GM18907 (cell line): ENCODE data around the gene GAREM2.

Experiments used
- ATAC-seq: cut with Tn5 transposase; IDR thresholded peaks from one replicate; pipeline ENCODE4 v1.9.1; 2021; ENCODE audit warnings: mild to moderate bottlenecking, moderate library complexity; ENCODE audit not compliant: unreplicated experiment

The GAREM2 gene

DNA sequence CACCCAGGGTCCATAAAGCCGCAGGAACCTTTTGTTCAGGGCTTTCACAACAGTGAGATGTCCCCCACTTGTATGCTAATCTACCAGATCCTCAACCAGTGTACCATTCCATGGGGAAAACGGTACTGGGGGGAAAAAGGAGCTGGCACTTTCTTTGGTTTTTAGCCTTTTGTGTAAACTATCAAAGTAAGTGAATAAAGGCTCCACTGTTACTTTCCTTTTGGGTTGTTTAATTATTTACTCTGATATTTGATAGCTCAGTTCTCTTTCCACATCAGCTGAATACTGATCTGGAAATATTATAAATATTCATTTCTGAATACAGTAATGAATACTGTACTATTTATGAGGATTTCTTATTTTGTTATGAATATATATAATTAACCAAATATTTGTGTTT lies 51.2 kb downstream of the GAREM2 start:
- ATAC-seq, result no peak

GRCh38 chr2:26229595-26229994 lies 56.7 kb downstream of the GAREM2 start:
- ATAC-seq, result no peak

- no peak for ATAC-seq
These were observed 57.9 kb downstream of the GAREM2 start for GRCh38 chr2:26230806-26231205.

- ATAC-seq, result no peak
These were observed 62.2 kb downstream of the GAREM2 start for GRCh38 chr2:26235089-26235488.

DNA sequence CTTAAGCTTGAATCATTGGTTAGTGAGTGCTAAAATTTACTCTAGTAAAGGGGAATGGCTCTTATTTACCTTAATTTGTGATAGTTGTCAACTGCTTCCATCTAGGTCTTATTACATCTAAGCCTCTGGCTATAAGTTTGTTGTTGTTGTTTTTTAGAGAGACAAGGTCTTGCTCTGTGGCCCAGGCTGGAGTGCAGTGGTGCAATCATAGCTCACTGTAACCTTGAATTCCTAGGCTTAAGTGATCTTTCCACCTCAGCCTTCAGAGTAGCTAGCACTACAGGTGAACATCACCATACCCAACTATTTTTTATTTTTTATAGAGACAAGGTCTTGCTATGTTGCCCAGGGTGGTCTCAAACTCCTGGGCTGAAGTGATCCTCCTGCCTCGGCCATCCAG lies 65.0 kb downstream of the GAREM2 start:
- ATAC-seq, result no peak

GRCh38 chr2:26238311-26238958 lies 65.5 kb downstream of the GAREM2 start:
- no peak for ATAC-seq
